PFSK-1 (cell line): ENCODE results near the gene GOLGA6L2.

Source experiments
- POLR2AphosphoS5 ChIP-seq: IDR thresholded peaks from 2 replicates; pipeline ENCODE4 v1.6.1; 2012; ENCODE audit warnings: low read depth, mild to moderate bottlenecking, control low read depth, low read length, moderate library complexity
- REST ChIP-seq, 2 experiments: IDR thresholded peaks; 2 replicates each; pipeline versions ENCODE4 v1.6.1 to v1.8.0; 2011 to 2012; ENCODE audit warnings: low read depth in 2 of 2, low read length in 2 of 2, control low read depth in 1 of 2, inconsistent platforms in 1 of 2, mild to moderate bottlenecking in 1 of 2, moderate library complexity in 1 of 2; ENCODE audit not compliant: insufficient read depth in 1 of 2
- SIN3A ChIP-seq: IDR thresholded peaks from 2 replicates; pipeline ENCODE4 v1.6.1; 2012; ENCODE audit warnings: mild to moderate bottlenecking, low read length, moderate library complexity, borderline replicate concordance; ENCODE audit not compliant: insufficient read depth
- TAF1 ChIP-seq: IDR thresholded peaks from 2 replicates; pipeline ENCODE4 v1.6.1; 2012; ENCODE audit warnings: low read length, control low read depth, borderline replicate concordance; ENCODE audit not compliant: insufficient read depth

GRCh38 chr15:23395832-23396231, 51.2 kb downstream of the GOLGA6L2 start:
- TF ChIP-seq POLR2AphosphoS5 (no peak), REST (IDR thresholded peaks at IDR 0.05; ENCODE audit: insufficient read depth in 1 of 2, low read depth in 2 of 2, low read length in 2 of 2) (no peak), SIN3A (no peak), TAF1 (no peak)
